ENCODE results near the gene ADAM12. TPM values are rescaled to one million over a fixed set of nuclear protein-coding genes. Genes with fewer than 3 reads are reported as not detected.

The ADAM12 gene
- total RNA-seq, 2 donors from 2014 or later, result 0.14 to 1.9 TPM

GRCh38 chr10:126147866-126148587 is 240.2 kb downstream of the ADAM12 start:
- Histone ChIP-seq H3K36me3 (no peaks in the 10 kb centered on the region), H3K4me1 (replicated peaks) (no peaks in the 10 kb centered on the region), H3K9me3 (no peaks in the 10 kb centered on the region), H3K4me3 (no peak overlapping the region), H3K27me3 (replicated peaks; ENCODE audit: insufficient read depth) (no peaks in the 10 kb centered on the region), H3K27ac (no peak overlapping the region)
- TF ChIP-seq POLR2A (IDR thresholded peaks at IDR 0.05), result no peak
- TF ChIP-seq POLR2AphosphoS5 (IDR thresholded peaks at IDR 0.05), result no peak
- TF ChIP-seq, protein P1, sequence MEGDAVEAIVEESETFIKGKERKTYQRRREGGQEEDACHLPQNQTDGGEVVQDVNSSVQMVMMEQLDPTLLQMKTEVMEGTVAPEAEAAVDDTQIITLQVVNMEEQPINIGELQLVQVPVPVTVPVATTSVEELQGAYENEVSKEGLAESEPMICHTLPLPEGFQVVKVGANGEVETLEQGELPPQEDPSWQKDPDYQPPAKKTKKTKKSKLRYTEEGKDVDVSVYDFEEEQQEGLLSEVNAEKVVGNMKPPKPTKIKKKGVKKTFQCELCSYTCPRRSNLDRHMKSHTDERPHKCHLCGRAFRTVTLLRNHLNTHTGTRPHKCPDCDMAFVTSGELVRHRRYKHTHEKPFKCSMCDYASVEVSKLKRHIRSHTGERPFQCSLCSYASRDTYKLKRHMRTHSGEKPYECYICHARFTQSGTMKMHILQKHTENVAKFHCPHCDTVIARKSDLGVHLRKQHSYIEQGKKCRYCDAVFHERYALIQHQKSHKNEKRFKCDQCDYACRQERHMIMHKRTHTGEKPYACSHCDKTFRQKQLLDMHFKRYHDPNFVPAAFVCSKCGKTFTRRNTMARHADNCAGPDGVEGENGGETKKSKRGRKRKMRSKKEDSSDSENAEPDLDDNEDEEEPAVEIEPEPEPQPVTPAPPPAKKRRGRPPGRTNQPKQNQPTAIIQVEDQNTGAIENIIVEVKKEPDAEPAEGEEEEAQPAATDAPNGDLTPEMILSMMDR (IDR thresholded peaks at IDR 0.05), result no peak
- intact Hi-C loops (cut with DNase I), result no loop called here
- 20% methylated on average over 7 of the region's 7 CpGs for WGBS
- DNase-seq (ENCODE audit: low spot score), result no peak

DNA sequence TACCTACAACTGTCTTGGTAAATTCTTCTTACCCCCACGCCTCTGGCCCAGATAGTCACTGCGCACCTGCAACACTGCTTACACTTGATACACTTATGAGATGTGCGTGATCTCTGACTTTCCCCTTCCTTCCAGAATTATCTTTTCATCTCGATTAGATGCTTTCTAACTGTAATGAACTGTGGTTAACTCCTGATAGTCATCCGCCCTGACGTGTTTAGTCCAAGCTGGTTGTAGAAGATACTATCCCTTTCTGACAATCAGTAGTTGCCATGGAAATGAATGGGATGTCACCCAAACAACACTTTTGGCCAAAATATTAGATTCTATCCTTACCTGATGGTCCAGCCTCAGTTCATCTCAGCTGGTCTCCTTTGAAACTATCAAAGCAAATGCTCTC is 241.5 kb downstream of the ADAM12 start:
- Histone ChIP-seq H3K4me1 (replicated peaks) (no peaks in the 10 kb centered on the region), H3K27me3 (replicated peaks; ENCODE audit: insufficient read depth) (no peaks in the 10 kb centered on the region), H3K4me3 (no peak overlapping the region), H3K9me3 (no peaks in the 10 kb centered on the region), H3K27ac (no peak overlapping the region), H3K36me3 (no peaks in the 10 kb centered on the region)
- 91% methylated on average over 6 of the region's 6 CpGs for WGBS
- TF ChIP-seq, protein P1 (IDR thresholded peaks at IDR 0.05), result no peak
- TF ChIP-seq POLR2A (IDR thresholded peaks at IDR 0.05) (no peak), POLR2AphosphoS5 (IDR thresholded peaks at IDR 0.05) (no peak)
- intact Hi-C loops (cut with DNase I), result no loop called here
- no peak for DNase-seq (ENCODE audit: low spot score)

- WGBS, result 98% methylated on average over 2 of the region's 2 CpGs
- Histone ChIP-seq H3K4me1 (replicated peaks) (no peaks in the 10 kb centered on the region), H3K27ac (no peak overlapping the region), H3K9me3 (no peaks in the 10 kb centered on the region), H3K27me3 (replicated peaks; ENCODE audit: insufficient read depth) (no peaks in the 10 kb centered on the region), H3K36me3 (no peaks in the 10 kb centered on the region), H3K4me3 (no peak overlapping the region)
- TF ChIP-seq POLR2AphosphoS5 (IDR thresholded peaks at IDR 0.05) (no peak), POLR2A (IDR thresholded peaks at IDR 0.05) (no peak)
- TF ChIP-seq, protein P1 (IDR thresholded peaks at IDR 0.05), result no peak
- intact Hi-C loops (cut with DNase I), result no loop called here
- DNase-seq (ENCODE audit: low spot score), result no peak
Observed at GRCh38 chr10:126143117-126143516, 245.2 kb downstream of the ADAM12 start.

- H3K4me1 ChIP-seq (replicated peaks), result no peaks in the 10 kb centered on the region
- H3K27ac ChIP-seq, result no peak overlapping the region
- no peaks in the 10 kb centered on the region for H3K36me3 ChIP-seq
- H3K9me3 ChIP-seq, result no peaks in the 10 kb centered on the region
- H3K27me3 ChIP-seq (replicated peaks; ENCODE audit: insufficient read depth), result no peaks in the 10 kb centered on the region
- intact Hi-C loops (cut with DNase I), result no loop called here
- DNase-seq (ENCODE audit: low spot score), result no peak
- H3K4me3 ChIP-seq, result no peak overlapping the region
- TF ChIP-seq, protein P1 (IDR thresholded peaks at IDR 0.05), result no peak
- TF ChIP-seq POLR2A (IDR thresholded peaks at IDR 0.05), result no peak
- no peak for TF ChIP-seq POLR2AphosphoS5 (IDR thresholded peaks at IDR 0.05)
- 90% methylated on average over 4 of the region's 4 CpGs for WGBS
Observed at GRCh38 chr10:126140746-126141273, 247.5 kb downstream of the ADAM12 start.

Measured in prostate gland (tissue), 2 donors.